GM18868 (cell line): ENCODE results near the gene SGPL1.
"Not testable (repeated sequence)": the region's sequence is repeated elsewhere in the genome, so short reads cannot be mapped to it uniquely, and the experiment has no call there.

Experiments
- ATAC-seq: cut with Tn5 transposase; IDR thresholded peaks from one replicate; pipeline ENCODE4 v1.9.1; 2021; ENCODE audit warnings: mild to moderate bottlenecking, moderate library complexity; ENCODE audit not compliant: unreplicated experiment

The SGPL1 gene

DNA sequence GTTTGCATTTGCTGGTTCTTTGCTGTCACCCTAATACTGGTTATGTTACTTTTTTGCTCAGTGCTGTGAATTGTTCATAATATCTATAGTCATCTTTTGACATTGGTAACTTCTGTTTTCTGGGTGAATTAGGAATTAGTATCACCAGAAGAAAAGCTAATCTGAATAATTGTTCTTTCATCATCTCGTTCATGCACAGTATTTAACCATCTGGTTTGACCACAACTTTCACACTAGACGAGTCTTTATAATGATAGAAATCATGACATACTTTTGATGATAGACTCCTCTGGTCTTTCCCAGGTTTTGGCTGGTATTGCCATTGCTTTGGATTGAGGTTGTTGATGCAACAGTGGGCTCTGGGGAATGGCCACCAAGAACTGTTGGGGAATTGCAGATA, 25.1 kb downstream of the SGPL1 start:
- no peak for ATAC-seq

DNA sequence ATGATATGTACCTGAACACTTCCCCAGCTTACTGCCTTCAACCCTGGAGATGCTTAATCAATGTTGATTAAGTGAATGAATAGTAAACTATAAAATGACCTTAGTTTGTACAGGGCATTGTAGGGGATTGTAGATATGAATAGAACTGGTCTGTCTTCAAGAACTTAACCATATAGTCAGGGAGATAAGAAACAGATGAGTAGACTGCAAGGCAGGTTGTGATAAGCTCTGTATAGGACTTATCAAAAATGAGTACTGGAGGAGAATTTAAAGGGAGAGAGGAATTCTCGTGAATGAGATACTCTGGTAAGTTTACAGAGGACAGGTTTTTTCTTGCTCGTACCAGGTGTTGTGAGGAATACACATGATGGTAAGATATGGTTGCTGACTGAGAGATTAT, 27.6 kb downstream of the SGPL1 start:
- no peak for ATAC-seq

- no peak for ATAC-seq
Observed at GRCh38 chr10:70843776-70844489, 28.2 kb downstream of the SGPL1 start.

DNA sequence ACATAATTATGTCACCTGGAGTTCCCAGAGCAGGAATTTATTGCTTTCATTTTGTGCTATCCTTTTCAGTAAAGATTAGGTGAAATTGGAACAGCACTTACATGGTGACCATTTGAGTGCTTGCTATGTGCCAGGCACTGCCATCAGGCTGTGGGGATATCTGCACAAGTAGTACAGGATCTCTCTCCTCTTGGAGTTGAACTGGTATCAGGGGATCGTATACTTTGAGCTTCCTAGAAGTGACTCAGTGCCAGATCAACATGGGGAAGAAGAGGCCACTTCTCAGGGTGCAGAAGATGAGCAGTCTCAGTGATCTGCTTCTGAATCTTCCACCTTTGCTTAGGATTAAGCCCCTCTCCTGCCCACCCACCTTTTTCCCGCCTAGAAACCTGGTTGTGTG, 29.5 kb downstream of the SGPL1 start:
- no peak for ATAC-seq

DNA sequence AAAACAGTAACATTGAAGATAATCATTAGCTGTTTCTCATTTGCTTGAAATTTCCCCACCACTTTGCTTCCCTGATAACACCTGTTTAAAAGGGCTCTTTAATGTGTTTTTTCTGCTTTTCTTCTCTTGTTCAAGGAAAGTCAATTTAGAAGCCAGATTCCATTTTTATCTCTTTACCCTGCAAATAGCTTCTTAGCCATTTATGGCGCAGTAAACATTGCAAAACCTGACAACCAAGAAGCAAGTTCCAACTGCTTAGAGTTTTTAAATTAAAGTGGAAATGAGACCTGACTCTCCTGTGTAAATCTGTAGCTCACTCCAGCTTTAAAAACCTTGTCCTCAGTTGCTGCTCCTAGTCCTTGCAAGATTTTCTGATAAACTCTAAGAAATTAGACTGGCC, 30.1 kb downstream of the SGPL1 start:
- ATAC-seq: no peak

DNA sequence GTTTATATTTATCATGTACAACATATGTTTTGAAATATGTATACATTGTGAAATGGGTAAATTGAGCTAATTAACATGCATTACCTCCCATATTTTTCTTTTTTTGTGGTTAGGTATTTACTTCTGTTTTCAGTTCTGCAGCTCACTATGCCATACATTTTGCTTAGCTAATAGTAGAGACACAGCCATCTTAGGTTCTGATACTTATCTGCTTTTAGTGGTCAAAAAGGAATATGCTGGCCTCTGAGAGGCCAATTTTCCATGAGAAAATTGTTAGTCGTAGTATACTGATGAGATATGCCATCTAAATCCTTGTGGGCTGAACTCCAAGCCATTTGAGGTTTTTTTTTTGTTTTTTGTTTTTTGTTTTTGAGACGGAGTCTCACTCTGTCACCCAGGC, 31.0 kb downstream of the SGPL1 start:
- ATAC-seq: no peak

- no peak for ATAC-seq
Observed at GRCh38 chr10:70847659-70848360, 32.1 kb downstream of the SGPL1 start.

- ATAC-seq: no peak
Observed at GRCh38 chr10:70849582-70850016, 33.9 kb downstream of the SGPL1 start.

GRCh38 chr10:70850097-70850496, 34.3 kb downstream of the SGPL1 start:
- ATAC-seq: no peak

GRCh38 chr10:70851597-70852475, 36.1 kb downstream of the SGPL1 start:
- no peak for ATAC-seq

DNA sequence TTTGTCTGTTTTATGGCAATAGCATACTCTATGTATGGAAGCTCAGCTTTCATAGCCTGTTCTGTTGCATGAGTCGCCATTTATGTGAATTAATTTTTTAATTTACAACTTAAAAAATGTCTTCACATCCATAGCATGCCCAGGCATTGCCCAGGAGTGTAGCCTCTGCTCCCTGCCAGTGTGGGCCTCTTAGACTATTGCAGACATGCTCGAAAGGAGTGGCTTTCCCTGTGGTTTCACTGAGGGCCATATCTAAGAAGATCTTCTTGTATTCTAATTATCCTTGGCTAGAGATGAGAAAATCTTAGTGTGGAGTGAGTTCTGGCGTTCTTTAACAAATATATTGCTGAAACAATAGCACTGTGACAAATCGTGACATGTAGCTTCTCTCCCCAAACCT, 37.3 kb downstream of the SGPL1 start:
- no peak for ATAC-seq

GRCh38 chr10:70853457-70853856, 37.7 kb downstream of the SGPL1 start:
- no peak for ATAC-seq

DNA sequence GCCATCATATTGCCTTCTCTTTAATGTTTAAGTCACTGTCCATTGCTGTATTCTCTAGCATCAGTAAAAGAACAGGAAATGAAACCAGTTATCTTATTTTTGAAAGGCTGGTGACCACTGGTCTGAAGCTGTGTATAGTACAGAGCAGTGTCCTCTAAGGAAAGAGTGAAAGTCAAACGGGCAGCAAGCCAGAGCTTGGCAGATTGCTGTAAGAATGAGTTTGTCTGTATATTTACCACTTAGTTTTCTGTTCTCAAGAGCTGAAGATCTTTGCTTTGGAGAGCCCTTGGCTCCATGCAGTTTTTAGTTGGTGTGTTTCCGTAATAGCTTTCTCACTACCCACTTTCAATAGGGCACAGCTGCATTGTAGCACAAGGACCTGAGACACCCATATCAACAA, 40.7 kb downstream of the SGPL1 start:
- no peak for ATAC-seq

- no peak for ATAC-seq
Observed at GRCh38 chr10:70858759-70859158, 43.0 kb downstream of the SGPL1 start.

DNA sequence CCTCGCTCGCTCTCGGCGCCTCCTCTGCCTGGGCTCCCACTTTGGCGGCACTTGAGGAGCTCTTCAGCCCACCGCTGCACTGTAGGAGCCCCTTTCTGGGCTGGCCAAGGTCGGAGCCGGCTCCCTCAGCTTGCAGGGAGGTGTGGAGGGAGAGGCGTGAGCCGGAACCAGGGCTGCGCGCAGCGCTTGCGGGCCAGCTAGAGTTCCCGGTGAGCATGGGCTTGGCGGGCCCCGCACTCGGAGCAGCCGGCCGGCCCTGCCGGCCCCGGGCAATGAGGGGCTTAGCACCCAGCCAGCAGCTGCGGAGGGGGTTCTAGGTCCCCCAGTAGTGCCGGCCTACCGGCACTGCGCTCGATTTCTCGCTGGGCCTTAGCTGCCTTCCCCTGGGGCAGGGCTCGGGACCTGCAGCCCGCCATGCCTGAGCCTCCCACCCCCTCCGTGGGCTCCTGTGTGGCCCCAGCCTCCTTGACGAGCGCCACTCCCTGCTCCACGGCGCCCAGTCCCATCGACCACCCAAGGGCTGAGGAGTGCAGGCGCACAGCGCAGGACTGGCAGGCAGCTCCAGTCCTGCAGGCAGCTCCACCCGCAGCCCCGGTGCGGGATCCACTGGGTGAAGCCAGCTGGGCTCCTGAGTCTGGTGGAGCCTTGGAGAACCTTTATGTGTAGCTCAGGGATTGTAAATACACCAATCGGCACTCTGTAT, 45.9 kb downstream of the SGPL1 start:
- ATAC-seq: not testable (repeated sequence)

DNA sequence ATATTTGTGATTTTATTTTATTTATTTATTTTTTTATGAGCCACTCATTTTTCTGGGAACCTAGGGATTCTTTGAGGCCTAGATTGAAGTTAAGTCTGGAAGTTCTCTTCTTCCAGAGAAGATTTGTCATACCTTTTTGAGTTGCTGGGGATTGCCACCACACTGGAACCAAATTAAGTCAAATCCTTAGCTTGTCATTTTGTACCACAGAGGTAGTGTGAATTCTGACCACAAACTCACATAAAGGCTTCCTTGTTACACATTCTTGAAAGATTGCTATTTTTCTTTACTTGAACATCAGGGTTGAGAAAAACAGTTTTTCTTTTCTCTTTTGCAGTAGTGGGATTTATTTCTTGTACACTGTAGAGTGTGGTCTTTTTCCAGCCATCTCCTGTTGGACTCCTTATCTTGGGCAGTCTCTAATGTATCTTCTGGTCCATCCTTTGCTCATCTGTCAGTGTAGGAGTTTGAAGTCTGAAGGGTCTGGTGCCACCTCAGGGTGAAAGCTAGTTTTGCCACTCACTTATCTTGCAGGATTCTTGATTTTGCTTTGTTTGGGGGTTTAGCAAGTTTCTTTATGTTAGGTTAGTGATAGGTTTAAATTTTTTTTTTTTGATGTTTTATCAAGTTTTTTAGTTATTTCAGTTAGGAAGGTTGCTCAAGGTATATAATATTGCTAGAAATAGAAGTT, 47.9 kb downstream of the SGPL1 start:
- no peak for ATAC-seq

- no peak for ATAC-seq
Observed at GRCh38 chr10:70864935-70865334, 49.2 kb downstream of the SGPL1 start.

DNA sequence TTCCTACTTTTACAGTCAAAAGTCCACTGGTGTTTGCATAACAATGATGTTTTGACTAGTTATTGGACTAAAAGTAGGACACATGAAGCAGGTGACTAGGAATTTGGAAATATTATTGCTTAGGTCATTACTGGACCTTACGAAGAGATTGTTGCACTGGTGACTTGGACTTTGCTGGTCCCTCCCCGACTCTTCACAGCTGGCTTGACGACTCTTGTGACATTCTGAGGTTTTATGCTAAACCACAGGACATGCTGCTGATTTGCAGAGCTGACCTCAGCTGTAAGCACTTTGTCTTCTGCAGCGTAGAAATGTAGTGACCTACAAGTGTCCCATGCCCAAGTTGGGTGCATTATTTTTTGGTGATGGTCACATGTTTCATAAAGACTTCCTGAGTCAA, 50.7 kb downstream of the SGPL1 start:
- ATAC-seq: no peak

- ATAC-seq: no peak
Observed at GRCh38 chr10:70872291-70872690, 56.5 kb downstream of the SGPL1 start.

DNA sequence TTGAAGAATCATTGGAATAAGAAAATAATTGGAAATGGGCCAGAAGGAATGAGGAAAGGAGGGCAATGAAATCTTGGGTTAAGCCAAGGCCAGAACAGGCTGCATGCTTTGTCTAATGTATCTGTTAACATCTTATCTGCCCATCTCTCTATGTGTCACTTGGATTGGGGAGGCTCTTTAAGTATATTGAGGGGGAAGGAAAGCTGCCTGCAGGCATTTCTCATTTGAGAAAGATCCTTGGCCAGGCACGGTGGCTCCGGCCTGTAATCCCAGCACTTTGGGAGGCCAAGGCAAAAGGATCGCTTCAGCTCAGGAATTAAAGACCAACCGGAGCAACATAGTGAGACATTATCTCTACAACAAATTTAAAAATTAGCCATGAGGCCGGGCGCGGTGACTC, 58.3 kb downstream of the SGPL1 start:
- ATAC-seq: no peak
